Measurements from ENCODE around the gene ALCAM.
"Not testable (repeated sequence)": the region's sequence is repeated elsewhere in the genome, so short reads cannot be mapped to it uniquely, and the experiment has no call there.

DNA sequence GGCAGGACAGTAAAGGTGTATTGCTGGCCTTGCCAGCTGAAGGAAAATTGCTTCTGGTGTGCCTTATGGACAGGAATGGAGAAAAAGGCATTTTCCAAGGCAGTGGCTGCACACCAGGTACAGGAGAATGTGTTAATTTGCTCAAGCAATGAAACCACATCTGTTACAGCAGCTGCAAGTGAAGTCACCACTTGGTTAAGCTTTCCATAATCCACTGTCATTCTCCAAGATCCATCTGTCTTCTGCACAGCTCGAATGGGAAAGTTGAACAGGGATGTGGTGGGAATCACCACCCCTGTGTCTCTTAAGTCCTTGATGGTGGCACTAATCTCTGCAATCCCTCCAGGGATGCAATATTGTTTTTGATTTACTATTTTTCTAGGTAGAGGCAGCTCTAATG, 236.8 kb downstream of the ALCAM start:
- TF ChIP-seq, protein P1, sequence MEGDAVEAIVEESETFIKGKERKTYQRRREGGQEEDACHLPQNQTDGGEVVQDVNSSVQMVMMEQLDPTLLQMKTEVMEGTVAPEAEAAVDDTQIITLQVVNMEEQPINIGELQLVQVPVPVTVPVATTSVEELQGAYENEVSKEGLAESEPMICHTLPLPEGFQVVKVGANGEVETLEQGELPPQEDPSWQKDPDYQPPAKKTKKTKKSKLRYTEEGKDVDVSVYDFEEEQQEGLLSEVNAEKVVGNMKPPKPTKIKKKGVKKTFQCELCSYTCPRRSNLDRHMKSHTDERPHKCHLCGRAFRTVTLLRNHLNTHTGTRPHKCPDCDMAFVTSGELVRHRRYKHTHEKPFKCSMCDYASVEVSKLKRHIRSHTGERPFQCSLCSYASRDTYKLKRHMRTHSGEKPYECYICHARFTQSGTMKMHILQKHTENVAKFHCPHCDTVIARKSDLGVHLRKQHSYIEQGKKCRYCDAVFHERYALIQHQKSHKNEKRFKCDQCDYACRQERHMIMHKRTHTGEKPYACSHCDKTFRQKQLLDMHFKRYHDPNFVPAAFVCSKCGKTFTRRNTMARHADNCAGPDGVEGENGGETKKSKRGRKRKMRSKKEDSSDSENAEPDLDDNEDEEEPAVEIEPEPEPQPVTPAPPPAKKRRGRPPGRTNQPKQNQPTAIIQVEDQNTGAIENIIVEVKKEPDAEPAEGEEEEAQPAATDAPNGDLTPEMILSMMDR (conservative IDR thresholded peaks at IDR 0.05 in 1 of 2, IDR thresholded peaks at IDR 0.05 in 1 of 2; ENCODE audit: low read depth in 1 of 2, low read length in 2 of 2) = not testable (repeated sequence)
- TF ChIP-seq EZH2 (IDR thresholded peaks at IDR 0.05; ENCODE audit: low read length, missing control alignments) = not testable (repeated sequence)
